Glutamatergic neuron (in vitro differentiated cells): Measurements from ENCODE around the gene AJM1. TPM values are rescaled to one million over a fixed set of nuclear protein-coding genes. Genes with fewer than 3 reads are reported as not detected.
"Not testable (repeated sequence)": the region's sequence is repeated elsewhere in the genome, so short reads cannot be mapped to it uniquely, and the experiment has no call there.

Experiments used
- DNase-seq: peaks from one replicate; pipeline ENCODE4 v3.0.0; 2022
- H3K27ac Mint-ChIP-seq: one replicate; pipeline ENCODE4 v1.8.0; 2020; ENCODE audit warnings: mild to moderate bottlenecking, mixed read lengths, inconsistent platforms; ENCODE audit not compliant: unreplicated experiment
- H3K27me3 Mint-ChIP-seq: one replicate; pipeline ENCODE4 v1.8.0; 2020; ENCODE audit warnings: mild to moderate bottlenecking, moderate library complexity, mixed read lengths, inconsistent platforms; ENCODE audit not compliant: unreplicated experiment
- H3K36me3 Mint-ChIP-seq: one replicate; pipeline ENCODE4 v1.8.0; 2020; ENCODE audit warnings: mild to moderate bottlenecking, mixed read lengths, inconsistent platforms; ENCODE audit not compliant: unreplicated experiment
- H3K4me1 Mint-ChIP-seq: one replicate; pipeline ENCODE4 v1.8.0; 2020; ENCODE audit warnings: mild to moderate bottlenecking, low read depth, mixed read lengths, inconsistent platforms; ENCODE audit not compliant: unreplicated experiment
- H3K4me3 Mint-ChIP-seq: one replicate; pipeline ENCODE4 v1.8.0; 2020; ENCODE audit warnings: mild to moderate bottlenecking, mixed read lengths, inconsistent platforms; ENCODE audit not compliant: unreplicated experiment
- H3K9me3 Mint-ChIP-seq: one replicate; pipeline ENCODE4 v1.8.0; 2020; ENCODE audit warnings: mild to moderate bottlenecking, moderate library complexity, mixed read lengths, inconsistent platforms; ENCODE audit not compliant: unreplicated experiment
- CTCF ChIP-seq: fragments of 200-600 bp; sonication (generic); IDR thresholded peaks from one replicate; pipeline ENCODE4 v1.5.0; 2021; ENCODE audit not compliant: partially characterized antibody, unreplicated experiment
- long read RNA-seq: library from polyadenylated mRNA; unstranded; transcript quantifications from one replicate; pipeline ENCODE4 v2.0.0, GENCODE V29; 2020; ENCODE audit not compliant: unreplicated experiment
- total RNA-seq: library from RNA; stranded (reverse); fragmentation: NEBNext Ultra II Directional; extraction: Animal tissue kit (Norgen Biotek cat#: 25700); gene quantifications from one replicate; pipeline ENCODE4 v1.2.1, GENCODE V29; 2021; ENCODE audit not compliant: unreplicated experiment

AJM1 gene
- 15.3 TPM for total RNA-seq
- long read RNA-seq = 0 reads

DNA sequence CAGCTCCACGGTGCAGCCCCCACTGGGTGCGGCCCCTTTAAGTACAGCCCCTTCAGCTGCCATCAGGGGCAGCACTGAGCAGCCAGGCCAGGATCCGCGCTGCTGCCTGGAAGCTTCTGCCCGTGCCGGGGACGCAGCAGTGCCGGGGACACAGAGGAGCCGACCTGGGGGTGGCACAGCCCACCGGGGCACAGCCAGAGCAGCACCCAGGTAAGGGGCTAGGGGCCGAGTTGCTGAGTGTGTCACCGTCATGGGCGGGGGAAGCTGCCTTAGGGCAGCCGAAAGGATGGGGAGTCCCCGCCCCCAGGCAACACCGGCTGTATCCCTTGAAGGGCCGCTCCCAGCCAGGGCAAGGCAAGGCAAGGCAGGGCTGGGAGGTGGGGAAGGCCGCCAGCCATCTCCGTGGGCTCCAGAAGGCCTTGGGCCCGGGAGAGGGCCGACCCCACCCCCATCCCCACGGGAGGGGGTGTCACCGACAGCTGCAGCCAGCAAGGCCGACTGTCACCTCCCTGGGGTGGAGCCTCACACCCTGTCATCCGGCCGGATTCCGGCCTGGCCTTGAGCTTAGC is at the start of gene AJM1:
AJM1 (plus strand) TSS at position 99 of the 569 bp plus-strand sequence. CDS start 1,937 bp downstream, outside the sequence.
- H3K36me3 Mint-ChIP-seq, H3K27me3 Mint-ChIP-seq, H3K4me1 Mint-ChIP-seq, H3K9me3 Mint-ChIP-seq: not testable (repeated sequence)
- DNase-seq = peak; percentile 91
- Mint-ChIP-seq H3K27ac (peak within 1 kb of the TSS; percentile 89), H3K4me3 (peak within 1 kb of the TSS; percentile 72)
- peak; percentile 86 for TF ChIP-seq CTCF

- no peak for DNase-seq
- Mint-ChIP-seq H3K27me3 (peaks cover 9% of the 10 kb centered on the region), H3K36me3 (no peaks in the 10 kb centered on the region), H3K9me3 (no peaks in the 10 kb centered on the region), H3K4me3 (no peak overlapping the region), H3K27ac (peak overlapping the region; percentile 17), H3K4me1 (peaks cover 37% of the 10 kb centered on the region)
- no peak for TF ChIP-seq CTCF
These were observed 49.0 kb upstream of the AJM1 start for GRCh38 chr9:136793086-136793946.

GRCh38 chr9:136794281-136794999 is 47.8 kb upstream of the AJM1 start:
- Mint-ChIP-seq H3K4me3 (no peak overlapping the region), H3K36me3 (no peaks in the 10 kb centered on the region), H3K27ac (peak overlapping the region; percentile 8), H3K9me3 (peaks cover 2% of the 10 kb centered on the region), H3K4me1 (peaks cover 26% of the 10 kb centered on the region), H3K27me3 (peaks cover 9% of the 10 kb centered on the region)
- no peak for DNase-seq
- TF ChIP-seq CTCF = no peak

DNA sequence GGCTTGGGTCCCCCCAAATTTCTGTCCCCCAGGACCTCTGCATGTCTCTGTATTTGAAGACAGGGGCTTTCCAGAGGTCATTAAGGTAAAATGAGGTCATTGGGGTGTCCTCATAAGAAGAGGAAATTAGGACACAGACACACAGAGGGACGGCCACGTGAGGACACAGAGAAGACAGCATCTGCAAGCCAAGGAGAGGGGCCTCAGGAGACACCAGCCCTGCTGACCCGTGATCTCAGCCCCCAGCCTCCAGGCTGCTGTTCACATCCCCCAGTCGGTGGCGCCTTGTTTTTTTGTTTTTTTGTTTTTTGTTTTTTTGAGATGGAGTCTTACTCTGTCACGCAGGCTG is 47.3 kb upstream of the AJM1 start:
- no peaks in the 10 kb centered on the region for H3K36me3 Mint-ChIP-seq
- H3K27me3 Mint-ChIP-seq = peaks cover 9% of the 10 kb centered on the region
- H3K4me3 Mint-ChIP-seq = peak overlapping the region; percentile 57
- peaks cover 2% of the 10 kb centered on the region for H3K9me3 Mint-ChIP-seq
- H3K4me1 Mint-ChIP-seq = peaks cover 24% of the 10 kb centered on the region
- no peak for DNase-seq
- TF ChIP-seq CTCF = no peak
- H3K27ac Mint-ChIP-seq = peak overlapping the region; percentile 55
